Ovary (tissue), 3 donors: ENCODE data around the gene PIK3R1.

ENCODE experiments used
- POLR2A ChIP-seq: fragments of 450-650 bp; IDR thresholded peaks from one replicate; pipeline ENCODE4 v1.6.1; 2017; ENCODE audit warnings: antibody characterized with exemption, mild to moderate bottlenecking, moderate library complexity
- TF ChIP-seq, protein P1 (sequence below), 3 donors: fragments of 450-650 bp in 2 of 3; fragments of 200-600 bp in 1 of 3; IDR thresholded peaks; one replicate each; pipeline versions ENCODE4 v1.5.1 to v1.8.0; 2016 to 2022; ENCODE audit warnings: antibody characterized with exemption in 3 of 3, mild to moderate bottlenecking in 1 of 3
- donor health status: DM: no; HTN: no; CAD: no.

DNA sequence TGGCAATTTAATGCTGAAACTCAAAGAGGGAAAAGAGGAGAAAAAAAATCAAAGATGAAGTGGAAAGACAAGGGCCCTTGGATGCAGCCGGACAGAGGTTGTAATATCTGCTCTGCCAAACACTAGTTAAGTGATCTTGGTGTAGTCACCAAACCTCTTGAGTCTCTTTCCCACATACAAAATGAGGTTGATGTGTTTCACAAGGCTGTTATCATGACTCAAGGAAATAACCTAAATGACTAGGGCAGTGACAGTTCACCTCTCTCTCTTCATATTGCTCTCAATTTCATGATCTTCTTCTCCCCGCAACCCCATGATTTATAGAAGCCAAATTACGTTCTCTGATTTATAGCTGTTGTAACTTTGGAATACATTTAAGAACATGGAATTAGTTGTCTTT lies 44.9 kb downstream of the PIK3R1 start:
- TF ChIP-seq, protein P1, sequence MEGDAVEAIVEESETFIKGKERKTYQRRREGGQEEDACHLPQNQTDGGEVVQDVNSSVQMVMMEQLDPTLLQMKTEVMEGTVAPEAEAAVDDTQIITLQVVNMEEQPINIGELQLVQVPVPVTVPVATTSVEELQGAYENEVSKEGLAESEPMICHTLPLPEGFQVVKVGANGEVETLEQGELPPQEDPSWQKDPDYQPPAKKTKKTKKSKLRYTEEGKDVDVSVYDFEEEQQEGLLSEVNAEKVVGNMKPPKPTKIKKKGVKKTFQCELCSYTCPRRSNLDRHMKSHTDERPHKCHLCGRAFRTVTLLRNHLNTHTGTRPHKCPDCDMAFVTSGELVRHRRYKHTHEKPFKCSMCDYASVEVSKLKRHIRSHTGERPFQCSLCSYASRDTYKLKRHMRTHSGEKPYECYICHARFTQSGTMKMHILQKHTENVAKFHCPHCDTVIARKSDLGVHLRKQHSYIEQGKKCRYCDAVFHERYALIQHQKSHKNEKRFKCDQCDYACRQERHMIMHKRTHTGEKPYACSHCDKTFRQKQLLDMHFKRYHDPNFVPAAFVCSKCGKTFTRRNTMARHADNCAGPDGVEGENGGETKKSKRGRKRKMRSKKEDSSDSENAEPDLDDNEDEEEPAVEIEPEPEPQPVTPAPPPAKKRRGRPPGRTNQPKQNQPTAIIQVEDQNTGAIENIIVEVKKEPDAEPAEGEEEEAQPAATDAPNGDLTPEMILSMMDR (IDR thresholded peaks at IDR 0.05) = no peak
- TF ChIP-seq POLR2A = no peak
